GM12873 (cell line): ENCODE results near the gene PRR29.

Experiments used
- CTCF ChIP-seq: IDR thresholded peaks from 2 replicates; pipeline ENCODE4 v1.5.1; 2012; ENCODE audit warnings: low read depth, mild to moderate bottlenecking, moderate library complexity, low read length, control low read depth; ENCODE audit not compliant: insufficient read depth; ENCODE audit errors: missing control alignments

Gene PRR29

DNA sequence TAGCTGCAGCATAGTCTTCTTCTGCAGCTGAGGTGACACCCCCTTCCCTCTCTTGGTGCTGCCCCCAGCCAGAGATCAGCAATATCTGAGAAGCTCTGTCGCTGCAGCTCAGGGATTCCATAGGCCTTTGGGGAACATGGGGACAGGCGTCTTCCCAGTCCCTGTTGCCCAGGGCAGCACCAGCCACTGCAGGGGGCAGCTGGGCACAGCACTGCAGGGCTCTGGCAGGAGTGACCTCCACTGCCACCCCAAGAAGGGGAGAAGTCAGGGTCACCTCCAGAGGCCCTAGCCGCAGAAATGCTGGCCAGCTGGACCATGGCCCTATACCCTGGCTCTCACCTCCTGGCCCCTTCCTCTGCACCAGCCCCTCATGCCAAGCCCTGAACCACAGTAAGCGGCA lies 42.4 kb upstream of the PRR29 start:
- TF ChIP-seq CTCF: no peak

- TF ChIP-seq CTCF: no peak
Measured at GRCh38 chr17:63956296-63956920, 41.7 kb upstream of the PRR29 start.

- no peak for TF ChIP-seq CTCF
Measured at GRCh38 chr17:63960006-63960405, 38.1 kb upstream of the PRR29 start.

GRCh38 chr17:63960430-63960829 lies 37.7 kb upstream of the PRR29 start:
- no peak for TF ChIP-seq CTCF

GRCh38 chr17:63961355-63962212 lies 36.6 kb upstream of the PRR29 start:
- TF ChIP-seq CTCF: no peak

DNA sequence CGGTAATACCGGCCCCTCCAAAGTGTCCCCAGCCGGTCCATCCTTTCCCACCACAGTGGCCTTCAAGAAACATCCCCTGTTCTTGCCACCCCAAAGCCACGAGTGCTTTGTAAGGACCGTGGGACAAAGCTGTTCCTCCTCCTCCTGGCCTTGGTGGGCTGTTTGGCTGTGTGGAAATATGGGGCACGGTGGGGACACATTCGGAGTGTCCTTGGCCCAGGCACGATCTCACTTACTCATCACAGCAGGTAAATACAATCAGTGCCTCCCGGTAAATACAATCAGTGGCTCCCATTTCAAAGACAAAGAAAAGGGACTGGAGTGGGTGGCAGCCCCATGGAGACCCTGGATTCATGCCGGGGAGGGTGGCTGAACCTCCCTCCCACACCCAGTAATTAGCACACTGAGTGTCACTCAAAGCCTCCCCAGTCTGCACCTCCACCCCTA lies 35.8 kb upstream of the PRR29 start:
- no peak for TF ChIP-seq CTCF

DNA sequence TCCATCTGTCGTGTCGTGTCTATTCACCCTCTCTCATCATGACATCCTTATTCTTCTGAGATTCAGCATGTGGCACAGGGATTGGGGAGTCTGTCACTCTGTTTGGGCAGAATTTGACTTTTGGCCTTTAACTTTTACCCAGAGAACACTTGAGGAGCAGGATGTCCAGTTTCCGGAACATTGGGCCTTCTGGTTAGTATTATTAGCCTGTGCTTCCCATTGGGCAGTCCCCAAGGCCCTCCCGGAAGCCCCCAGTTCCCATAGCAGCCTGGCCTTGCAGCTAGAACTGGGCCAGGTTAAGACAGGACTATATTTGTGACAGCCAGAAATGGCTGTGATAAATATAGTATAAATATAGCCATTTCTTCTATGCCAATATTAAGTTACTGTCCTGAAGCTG lies 35.0 kb upstream of the PRR29 start:
- no peak for TF ChIP-seq CTCF
